K562 (cell line): Measurements from ENCODE around the gene HOXB4. TPM values are rescaled to one million over a fixed set of nuclear protein-coding genes. Genes with fewer than 3 reads are reported as not detected.

Experiments
- C11orf30 ChIP-seq: fragments of 450-650 bp; IDR thresholded peaks from 2 replicates; pipeline ENCODE4 v1.6.1; 2016; ENCODE audit warnings: low read depth, mild to moderate bottlenecking
- FOXM1 ChIP-seq, 2 experiments: fragments of 450-650 bp in 1 of 2; sonication (generic) in 1 of 2; formaldehyde crosslinking in 1 of 2; IDR thresholded peaks; 2 replicates each; pipeline versions ENCODE4 v1.6.1 to v1.9.0; 2017 to 2022; ENCODE audit warnings: low read depth in 2 of 2, mild to moderate bottlenecking in 2 of 2, missing genetic modification reagents in 1 of 2, moderate library complexity in 1 of 2
- GABPA ChIP-seq: fragments of 200-800 bp; sonication (Bioruptor generic); conservative IDR thresholded peaks from 2 replicates; pipeline ENCODE4 v1.6.1; 2016; ENCODE audit warnings: low read depth, missing genetic modification characterization, missing compliant biosample characterization
- JUN ChIP-seq, 2 experiments: sonication (generic) in 1 of 2; formaldehyde crosslinking in 1 of 2; IDR thresholded peaks; 2 replicates each; pipeline versions ENCODE4 v1.6.1 to v1.8.0; 2012 to 2022; ENCODE audit warnings: borderline replicate concordance in 2 of 2, mild to moderate bottlenecking in 2 of 2, improper control_type of control experiment in 1 of 2, low read depth in 1 of 2, low read length in 1 of 2, missing genetic modification reagents in 1 of 2
- KAT2B ChIP-seq: IDR thresholded peaks from one replicate; pipeline ENCODE4 v1.6.1; 2012; ENCODE audit warnings: low read depth, mild to moderate bottlenecking, control low read depth, inconsistent platforms, low read length, moderate library complexity
- NFIC ChIP-seq: fragments of 450-650 bp; IDR thresholded peaks from 2 replicates; pipeline ENCODE4 v1.6.1; 2017; ENCODE audit warnings: mild to moderate bottlenecking, inconsistent platforms
- PML ChIP-seq: IDR thresholded peaks from 2 replicates; pipeline ENCODE4 v1.6.1; 2012; ENCODE audit warnings: low read length, inconsistent platforms
- POLR2AphosphoS2 ChIP-seq: IDR thresholded peaks from 2 replicates; pipeline ENCODE4 v1.6.1; 2012; ENCODE audit warnings: low read length, improper control_type of control experiment
- RCOR1 ChIP-seq, 2 experiments: IDR thresholded peaks; 2 replicates each; pipeline ENCODE4 v1.6.1; 2012; ENCODE audit warnings: low read depth in 2 of 2, low read length in 2 of 2, borderline replicate concordance in 1 of 2, improper control_type of control experiment in 1 of 2
- SMARCA4 ChIP-seq: fragments of 450-650 bp; IDR thresholded peaks from 2 replicates; pipeline ENCODE4 v1.6.1; 2016
- TRIM28 ChIP-seq: fragments of 450-650 bp; IDR thresholded peaks from 2 replicates; pipeline ENCODE4 v1.6.1; 2017
- ZNF316 ChIP-seq: fragments of 450-650 bp; IDR thresholded peaks from 2 replicates; pipeline ENCODE4 v1.6.1; 2016
- ZNF431 ChIP-seq: sonication (generic); formaldehyde crosslinking; IDR thresholded peaks from 2 replicates; pipeline ENCODE4 v1.8.0; 2022; ENCODE audit warnings: mild to moderate bottlenecking, missing genetic modification reagents
- ZNF766 ChIP-seq: fragments of 200-800 bp; sonication (Bioruptor generic); conservative IDR thresholded peaks from 2 replicates; pipeline ENCODE4 v1.6.1; 2016; ENCODE audit warnings: missing genetic modification characterization, missing compliant biosample characterization
- polyA plus RNA-seq, 8 experiments: library from polyadenylated mRNA; depleted of rRNA in 4 of 8; stranded (reverse) in 5 of 8; unstranded in 3 of 8; fragments of >200 nt; fragmentation: Nextera tagmentation in 2 of 8; fragmentation: Illumina TruSeq in 1 of 8; extraction: Ambion mirVana in 2 of 8; extraction: Trizol in 1 of 8; gene quantifications; 2 replicates each; pipeline versions ENCODE4 v1.2.1 to v1.2.3, GENCODE V29; 2011 to 2014; ENCODE audit warnings: inconsistent platforms in 1 of 8, missing spikeins in 1 of 8
- total RNA-seq, 7 experiments: library from RNA; depleted of rRNA in 6 of 7; stranded (reverse); fragments of >200 nt in 6 of 7; fragmentation: Illumina TruSeq in 2 of 7; extraction: Trizol in 2 of 7; gene quantifications; 2 replicates each; pipeline versions ENCODE4 v1.2.1 to v1.2.3, GENCODE V29; 2011 to 2021; ENCODE audit warnings: low replicate concordance in 1 of 7
- TF ChIP-seq, protein P1 (sequence below): fragments of 250-450 bp; sonication (Bioruptor Pico); IDR thresholded peaks from 2 replicates; pipeline ENCODE4 v1.4.0; 2020; ENCODE audit warnings: mild to moderate bottlenecking, moderate library complexity
- TF ChIP-seq, protein P2 (sequence below): fragments of 450-650 bp; formaldehyde crosslinking; conservative IDR thresholded peaks from 2 replicates; pipeline ENCODE4 v1.4.0; 2022; ENCODE audit warnings: mild to moderate bottlenecking, missing genetic modification characterization
- TF ChIP-seq, protein P3 (sequence below): sonication (generic); formaldehyde crosslinking; IDR thresholded peaks from 2 replicates; pipeline ENCODE4 v1.8.0; 2022; ENCODE audit warnings: mild to moderate bottlenecking, missing genetic modification reagents, borderline replicate concordance
- TF ChIP-seq, protein P4 (sequence below): fragments of 200-800 bp; sonication (Bioruptor generic); IDR thresholded peaks from 2 replicates; pipeline ENCODE4 v1.6.1; 2017; ENCODE audit warnings: missing genetic modification characterization, missing compliant biosample characterization

HOXB4 gene
- total and polyA plus RNA-seq, 9 of the 15 experiments (the other 6 are each of a cell fraction or from before 2014, with no cell fraction given), result 1.6 to 34.9 (median 14.9) TPM

DNA sequence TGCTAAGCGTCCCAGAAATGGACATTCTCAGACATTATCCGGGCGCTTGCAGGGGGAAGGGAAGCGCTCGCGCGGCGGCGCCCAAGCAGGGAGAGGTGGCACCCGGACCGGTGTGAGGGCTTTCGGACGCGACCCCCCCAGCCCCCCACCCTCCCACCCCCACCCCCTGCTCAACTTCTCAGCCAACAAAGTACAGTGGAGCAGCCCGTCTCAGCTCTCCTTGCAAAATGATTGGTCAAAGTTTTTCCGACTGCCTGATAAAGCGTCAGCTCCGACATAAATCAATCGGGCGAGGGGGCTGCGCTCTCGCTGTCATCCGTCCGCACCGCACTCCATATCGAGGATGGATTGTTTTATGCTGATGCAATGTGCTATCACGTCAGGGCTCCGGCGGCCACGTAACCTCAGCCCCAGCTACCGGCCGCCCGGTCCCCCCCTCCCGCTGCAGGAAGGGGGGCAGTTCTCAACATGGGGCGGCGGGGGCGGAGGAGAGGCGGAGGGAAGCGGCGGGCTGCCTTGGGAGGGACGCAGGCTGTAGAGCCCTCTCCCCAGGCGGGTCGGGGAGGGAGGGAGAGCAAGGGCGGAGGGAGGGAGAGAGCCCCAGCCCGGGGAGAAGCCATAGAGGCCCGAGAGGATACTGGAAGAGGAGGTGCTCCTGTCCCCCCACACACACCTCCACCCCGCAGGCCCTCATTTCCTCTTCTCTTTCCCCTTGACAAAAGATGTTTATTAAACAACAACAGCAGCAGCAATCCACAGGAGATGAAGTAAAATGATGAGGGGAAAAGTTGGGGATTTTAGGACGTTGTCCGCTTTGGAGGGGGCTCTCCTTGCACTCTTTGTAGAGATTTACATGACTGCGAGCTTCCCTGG, 48.3 kb upstream of the HOXB4 start, which contains the start of gene HOXB9 (continued):
- TF ChIP-seq, protein P1, sequence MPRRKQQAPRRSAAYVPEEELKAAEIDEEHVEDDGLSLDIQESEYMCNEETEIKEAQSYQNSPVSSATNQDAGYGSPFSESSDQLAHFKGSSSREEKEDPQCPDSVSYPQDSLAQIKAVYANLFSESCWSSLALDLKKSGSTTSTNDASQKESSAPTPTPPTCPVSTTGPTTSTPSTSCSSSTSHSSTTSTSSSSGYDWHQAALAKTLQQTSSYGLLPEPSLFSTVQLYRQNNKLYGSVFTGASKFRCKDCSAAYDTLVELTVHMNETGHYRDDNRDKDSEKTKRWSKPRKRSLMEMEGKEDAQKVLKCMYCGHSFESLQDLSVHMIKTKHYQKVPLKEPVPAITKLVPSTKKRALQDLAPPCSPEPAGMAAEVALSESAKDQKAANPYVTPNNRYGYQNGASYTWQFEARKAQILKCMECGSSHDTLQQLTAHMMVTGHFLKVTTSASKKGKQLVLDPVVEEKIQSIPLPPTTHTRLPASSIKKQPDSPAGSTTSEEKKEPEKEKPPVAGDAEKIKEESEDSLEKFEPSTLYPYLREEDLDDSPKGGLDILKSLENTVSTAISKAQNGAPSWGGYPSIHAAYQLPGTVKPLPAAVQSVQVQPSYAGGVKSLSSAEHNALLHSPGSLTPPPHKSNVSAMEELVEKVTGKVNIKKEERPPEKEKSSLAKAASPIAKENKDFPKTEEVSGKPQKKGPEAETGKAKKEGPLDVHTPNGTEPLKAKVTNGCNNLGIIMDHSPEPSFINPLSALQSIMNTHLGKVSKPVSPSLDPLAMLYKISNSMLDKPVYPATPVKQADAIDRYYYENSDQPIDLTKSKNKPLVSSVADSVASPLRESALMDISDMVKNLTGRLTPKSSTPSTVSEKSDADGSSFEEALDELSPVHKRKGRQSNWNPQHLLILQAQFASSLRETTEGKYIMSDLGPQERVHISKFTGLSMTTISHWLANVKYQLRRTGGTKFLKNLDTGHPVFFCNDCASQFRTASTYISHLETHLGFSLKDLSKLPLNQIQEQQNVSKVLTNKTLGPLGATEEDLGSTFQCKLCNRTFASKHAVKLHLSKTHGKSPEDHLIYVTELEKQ (CRISPR knock-in tag), result no peak
- TF ChIP-seq ZNF431, result 0 out of 2 replicates have a peak, but pooled peaks have one; percentile 54
- peak; percentile 66 for TF ChIP-seq C11orf30
- TF ChIP-seq PML, result peak; percentile 51
- peak; percentile 52; the same call in 1 of the 2 replicates for TF ChIP-seq FOXM1 (IDR thresholded peaks at IDR 0.05; ENCODE audit: low read depth)
- TF ChIP-seq FOXM1 (CRISPR knock-in tag; IDR thresholded peaks at IDR 0.05; ENCODE audit: low read depth), result no peak
- peak; percentile 80 for TF ChIP-seq ZNF766
- TF ChIP-seq ZNF316, result peak; percentile 75
- peak; percentile 52; the same call in 1 of the 2 replicates for TF ChIP-seq GABPA (tag)
- TF ChIP-seq, protein P2, sequence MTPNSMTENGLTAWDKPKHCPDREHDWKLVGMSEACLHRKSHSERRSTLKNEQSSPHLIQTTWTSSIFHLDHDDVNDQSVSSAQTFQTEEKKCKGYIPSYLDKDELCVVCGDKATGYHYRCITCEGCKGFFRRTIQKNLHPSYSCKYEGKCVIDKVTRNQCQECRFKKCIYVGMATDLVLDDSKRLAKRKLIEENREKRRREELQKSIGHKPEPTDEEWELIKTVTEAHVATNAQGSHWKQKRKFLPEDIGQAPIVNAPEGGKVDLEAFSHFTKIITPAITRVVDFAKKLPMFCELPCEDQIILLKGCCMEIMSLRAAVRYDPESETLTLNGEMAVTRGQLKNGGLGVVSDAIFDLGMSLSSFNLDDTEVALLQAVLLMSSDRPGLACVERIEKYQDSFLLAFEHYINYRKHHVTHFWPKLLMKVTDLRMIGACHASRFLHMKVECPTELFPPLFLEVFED (CRISPR knock-in tag), result 0 out of 2 replicates have a peak, but pooled peaks have one; percentile 13
- TF ChIP-seq, protein P3, sequence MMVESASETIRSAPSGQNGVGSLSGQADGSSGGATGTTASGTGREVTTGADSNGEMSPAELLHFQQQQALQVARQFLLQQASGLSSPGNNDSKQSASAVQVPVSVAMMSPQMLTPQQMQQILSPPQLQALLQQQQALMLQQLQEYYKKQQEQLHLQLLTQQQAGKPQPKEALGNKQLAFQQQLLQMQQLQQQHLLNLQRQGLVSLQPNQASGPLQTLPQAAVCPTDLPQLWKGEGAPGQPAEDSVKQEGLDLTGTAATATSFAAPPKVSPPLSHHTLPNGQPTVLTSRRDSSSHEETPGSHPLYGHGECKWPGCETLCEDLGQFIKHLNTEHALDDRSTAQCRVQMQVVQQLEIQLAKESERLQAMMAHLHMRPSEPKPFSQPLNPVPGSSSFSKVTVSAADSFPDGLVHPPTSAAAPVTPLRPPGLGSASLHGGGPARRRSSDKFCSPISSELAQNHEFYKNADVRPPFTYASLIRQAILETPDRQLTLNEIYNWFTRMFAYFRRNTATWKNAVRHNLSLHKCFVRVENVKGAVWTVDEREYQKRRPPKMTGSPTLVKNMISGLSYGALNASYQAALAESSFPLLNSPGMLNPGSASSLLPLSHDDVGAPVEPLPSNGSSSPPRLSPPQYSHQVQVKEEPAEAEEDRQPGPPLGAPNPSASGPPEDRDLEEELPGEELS (CRISPR knock-in tag), result 0 out of 2 replicates have a peak, but pooled peaks have one; percentile 3
- no peak for TF ChIP-seq TRIM28
- TF ChIP-seq SMARCA4, result peak; percentile 64; the same call in 1 of the 2 replicates
- TF ChIP-seq POLR2AphosphoS2, result 0 out of 2 replicates have a peak, but pooled peaks have one; percentile 75
- peak; percentile 70 to 92; a peak in 3 of 4 replicates for TF ChIP-seq RCOR1 (IDR thresholded peaks at IDR 0.05; ENCODE audit: borderline replicate concordance in 1 of 2, low read depth in 2 of 2, low read length in 2 of 2)
- TF ChIP-seq KAT2B, result no peak
- no peak; the same call in 1 of the 2 replicates for TF ChIP-seq NFIC
- TF ChIP-seq, protein P4, sequence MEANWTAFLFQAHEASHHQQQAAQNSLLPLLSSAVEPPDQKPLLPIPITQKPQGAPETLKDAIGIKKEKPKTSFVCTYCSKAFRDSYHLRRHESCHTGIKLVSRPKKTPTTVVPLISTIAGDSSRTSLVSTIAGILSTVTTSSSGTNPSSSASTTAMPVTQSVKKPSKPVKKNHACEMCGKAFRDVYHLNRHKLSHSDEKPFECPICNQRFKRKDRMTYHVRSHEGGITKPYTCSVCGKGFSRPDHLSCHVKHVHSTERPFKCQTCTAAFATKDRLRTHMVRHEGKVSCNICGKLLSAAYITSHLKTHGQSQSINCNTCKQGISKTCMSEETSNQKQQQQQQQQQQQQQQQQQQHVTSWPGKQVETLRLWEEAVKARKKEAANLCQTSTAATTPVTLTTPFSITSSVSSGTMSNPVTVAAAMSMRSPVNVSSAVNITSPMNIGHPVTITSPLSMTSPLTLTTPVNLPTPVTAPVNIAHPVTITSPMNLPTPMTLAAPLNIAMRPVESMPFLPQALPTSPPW (CRISPR knock-in tag), result peak; percentile 100
- TF ChIP-seq JUN (IDR thresholded peaks at IDR 0.05; ENCODE audit: borderline replicate concordance, low read depth, low read length), result peak; percentile 83
- no peak; the same call in 1 of the 2 replicates for TF ChIP-seq JUN (CRISPR knock-in tag; IDR thresholded peaks at IDR 0.05; ENCODE audit: borderline replicate concordance)
